HepG2 (cell line): Measurements from ENCODE around the gene BLCAP.

ENCODE experiments used
- CREB1 ChIP-seq, 2 experiments: fragments of 450-650 bp in 1 of 2; IDR thresholded peaks; 2 replicates each; pipeline ENCODE4 v1.6.1; 2016 to 2017; ENCODE audit warnings: control low read depth in 1 of 2, mild to moderate bottlenecking in 1 of 2, missing compliant biosample characterization in 1 of 2, missing genetic modification characterization in 1 of 2
- CTCF ChIP-seq: sonication (generic); formaldehyde crosslinking; IDR thresholded peaks from 2 replicates; pipeline ENCODE4 v1.5.0; 2020; ENCODE audit warnings: mild to moderate bottlenecking, missing genetic modification reagents, moderate library complexity
- DPF2 ChIP-seq: sonication (generic); formaldehyde crosslinking; IDR thresholded peaks from 2 replicates; pipeline ENCODE4 v1.4.0; 2020; ENCODE audit warnings: mild to moderate bottlenecking, low read depth, missing genetic modification reagents, borderline replicate concordance
- EZH2 ChIP-seq: conservative IDR thresholded peaks from 2 replicates; pipeline ENCODE4 v1.6.1; 2012; ENCODE audit warnings: mild to moderate bottlenecking, low read depth, low read length, moderate library complexity
- ZNF34 ChIP-seq: sonication (generic); formaldehyde crosslinking; IDR thresholded peaks from 2 replicates; pipeline ENCODE4 v1.4.0; 2020; ENCODE audit warnings: mild to moderate bottlenecking, missing genetic modification reagents, borderline replicate concordance
- TF ChIP-seq, protein P1 (sequence below): sonication (generic); formaldehyde crosslinking; IDR thresholded peaks from 2 replicates; pipeline ENCODE4 v1.4.0; 2020; ENCODE audit warnings: mild to moderate bottlenecking, low read depth, missing genetic modification reagents
- TF ChIP-seq, protein P2 (sequence below): sonication (generic); formaldehyde crosslinking; IDR thresholded peaks from 2 replicates; pipeline ENCODE4 v1.4.0; 2020; ENCODE audit warnings: missing genetic modification reagents, mild to moderate bottlenecking, borderline replicate concordance

DNA sequence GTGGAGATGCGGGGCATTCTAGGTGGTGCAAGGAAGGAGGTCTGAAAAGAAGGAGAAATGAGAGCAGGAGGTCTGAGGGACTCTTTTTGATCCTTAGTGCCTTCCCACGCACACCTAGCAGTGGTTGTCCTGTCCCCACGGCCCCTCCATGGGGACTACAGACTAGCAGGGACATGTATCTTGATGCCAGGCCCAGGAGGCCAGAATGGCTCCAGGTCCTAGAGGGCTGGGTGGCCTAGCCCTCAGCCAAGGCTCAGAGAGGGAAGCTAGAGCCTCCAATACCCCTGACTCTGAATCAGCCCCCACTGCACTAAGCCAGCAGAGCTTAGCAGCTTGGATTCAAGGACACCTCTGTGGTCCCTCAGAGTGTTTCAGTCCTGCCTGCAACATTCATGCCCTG, 16.7 kb upstream of the BLCAP start:
- no peak for TF ChIP-seq EZH2
- no peak for TF ChIP-seq DPF2 (CRISPR knock-in tag)
- TF ChIP-seq, protein P1, sequence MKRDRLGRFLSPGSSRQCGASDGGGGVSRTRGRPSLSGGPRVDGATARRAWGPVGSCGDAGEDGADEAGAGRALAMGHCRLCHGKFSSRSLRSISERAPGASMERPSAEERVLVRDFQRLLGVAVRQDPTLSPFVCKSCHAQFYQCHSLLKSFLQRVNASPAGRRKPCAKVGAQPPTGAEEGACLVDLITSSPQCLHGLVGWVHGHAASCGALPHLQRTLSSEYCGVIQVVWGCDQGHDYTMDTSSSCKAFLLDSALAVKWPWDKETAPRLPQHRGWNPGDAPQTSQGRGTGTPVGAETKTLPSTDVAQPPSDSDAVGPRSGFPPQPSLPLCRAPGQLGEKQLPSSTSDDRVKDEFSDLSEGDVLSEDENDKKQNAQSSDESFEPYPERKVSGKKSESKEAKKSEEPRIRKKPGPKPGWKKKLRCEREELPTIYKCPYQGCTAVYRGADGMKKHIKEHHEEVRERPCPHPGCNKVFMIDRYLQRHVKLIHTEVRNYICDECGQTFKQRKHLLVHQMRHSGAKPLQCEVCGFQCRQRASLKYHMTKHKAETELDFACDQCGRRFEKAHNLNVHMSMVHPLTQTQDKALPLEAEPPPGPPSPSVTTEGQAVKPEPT (CRISPR knock-in tag): no peak
- TF ChIP-seq, protein P2, sequence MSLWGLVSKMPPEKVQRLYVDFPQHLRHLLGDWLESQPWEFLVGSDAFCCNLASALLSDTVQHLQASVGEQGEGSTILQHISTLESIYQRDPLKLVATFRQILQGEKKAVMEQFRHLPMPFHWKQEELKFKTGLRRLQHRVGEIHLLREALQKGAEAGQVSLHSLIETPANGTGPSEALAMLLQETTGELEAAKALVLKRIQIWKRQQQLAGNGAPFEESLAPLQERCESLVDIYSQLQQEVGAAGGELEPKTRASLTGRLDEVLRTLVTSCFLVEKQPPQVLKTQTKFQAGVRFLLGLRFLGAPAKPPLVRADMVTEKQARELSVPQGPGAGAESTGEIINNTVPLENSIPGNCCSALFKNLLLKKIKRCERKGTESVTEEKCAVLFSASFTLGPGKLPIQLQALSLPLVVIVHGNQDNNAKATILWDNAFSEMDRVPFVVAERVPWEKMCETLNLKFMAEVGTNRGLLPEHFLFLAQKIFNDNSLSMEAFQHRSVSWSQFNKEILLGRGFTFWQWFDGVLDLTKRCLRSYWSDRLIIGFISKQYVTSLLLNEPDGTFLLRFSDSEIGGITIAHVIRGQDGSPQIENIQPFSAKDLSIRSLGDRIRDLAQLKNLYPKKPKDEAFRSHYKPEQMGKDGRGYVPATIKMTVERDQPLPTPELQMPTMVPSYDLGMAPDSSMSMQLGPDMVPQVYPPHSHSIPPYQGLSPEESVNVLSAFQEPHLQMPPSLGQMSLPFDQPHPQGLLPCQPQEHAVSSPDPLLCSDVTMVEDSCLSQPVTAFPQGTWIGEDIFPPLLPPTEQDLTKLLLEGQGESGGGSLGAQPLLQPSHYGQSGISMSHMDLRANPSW (CRISPR knock-in tag): no peak
- no peak for TF ChIP-seq ZNF34
- TF ChIP-seq CREB1 (IDR thresholded peaks at IDR 0.05): no peak
- no peak for TF ChIP-seq CREB1 (CRISPR knock-in tag; IDR thresholded peaks at IDR 0.05)
- TF ChIP-seq CTCF (CRISPR knock-in tag): no peak
